IPS DF 4.7 (cell line): ENCODE results near the gene CLSTN2.

Experiments used
- DNase-seq: peaks from one replicate; pipeline ENCODE4 v3.0.0-alpha.2; 2013; ENCODE audit warnings: low spot score; ENCODE audit errors: extremely low read depth

Gene CLSTN2

DNA sequence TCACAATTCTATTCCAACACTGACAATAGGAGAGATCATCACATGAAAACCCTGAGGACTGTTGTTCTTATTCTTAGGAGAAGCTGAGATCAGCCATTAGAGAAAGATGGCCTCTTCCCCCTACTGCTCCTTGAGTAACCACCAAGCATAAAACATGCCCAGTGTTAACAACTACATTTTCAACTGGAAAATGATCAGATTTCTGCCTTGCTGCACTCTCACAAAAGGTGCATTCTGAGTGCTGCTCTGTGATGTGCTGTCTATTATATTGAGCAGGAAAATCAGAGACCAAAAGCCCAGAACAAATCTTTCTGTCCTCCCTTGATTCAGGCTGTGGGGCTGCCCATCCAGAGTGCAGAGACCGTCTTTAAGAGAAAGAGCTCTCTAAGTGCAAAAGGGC is 438.2 kb downstream of the CLSTN2 start:
- DNase-seq, result no peak

DNA sequence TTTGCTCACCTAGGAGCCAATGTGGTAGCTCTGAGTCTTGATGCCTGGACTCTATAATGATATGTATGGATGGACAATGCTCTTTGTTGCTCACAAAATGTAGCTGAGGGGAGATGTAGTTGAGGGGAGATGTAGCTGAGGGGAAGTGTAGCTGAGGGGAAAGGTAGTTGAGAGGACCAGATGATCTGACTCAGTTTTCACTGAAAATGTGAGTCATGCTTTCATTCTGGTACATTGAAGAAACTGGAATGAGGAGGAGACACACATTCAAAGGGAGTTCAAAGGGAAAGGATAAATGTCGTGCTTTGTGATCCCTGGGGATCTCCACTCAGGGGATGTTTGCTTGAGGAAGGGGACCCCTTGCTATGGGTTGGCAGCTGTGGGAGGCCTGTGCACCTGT is 440.0 kb downstream of the CLSTN2 start:
- DNase-seq, result no peak

DNA sequence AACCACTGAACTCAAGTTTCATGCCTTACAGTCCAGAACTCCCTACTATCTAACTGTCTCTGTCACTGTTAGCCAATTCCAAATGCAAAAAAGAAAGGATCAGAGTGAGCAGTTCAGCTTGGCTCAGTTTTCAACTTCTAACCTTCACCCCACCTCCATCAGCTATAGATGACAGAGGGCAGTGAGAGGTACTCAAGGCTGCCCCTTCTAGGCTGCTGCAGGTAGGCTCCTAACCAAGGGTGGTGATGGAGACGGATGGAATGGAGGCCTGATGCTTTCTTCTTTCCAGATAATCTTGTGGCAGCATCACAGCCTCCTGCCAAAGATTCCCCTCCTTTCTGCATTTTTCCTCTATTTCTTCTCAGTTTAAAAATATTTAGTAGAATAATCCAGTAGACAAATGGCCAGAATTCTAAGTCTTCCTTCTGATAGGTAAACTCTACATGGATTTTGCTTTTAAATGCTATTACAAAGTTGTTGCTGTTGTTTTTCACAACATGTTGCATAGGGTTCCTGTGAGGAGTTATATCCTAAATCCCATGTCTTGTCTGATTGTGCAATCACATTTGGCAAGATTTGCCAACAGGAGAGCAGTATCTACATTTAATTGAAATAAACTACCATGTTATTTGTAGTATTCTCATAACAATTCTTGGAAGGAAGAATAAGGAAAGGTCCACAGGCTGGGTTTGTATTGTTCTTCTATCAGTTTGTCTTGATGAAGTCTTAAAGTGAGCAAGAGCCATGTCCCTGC is 441.3 kb downstream of the CLSTN2 start:
- no peak for DNase-seq

DNA sequence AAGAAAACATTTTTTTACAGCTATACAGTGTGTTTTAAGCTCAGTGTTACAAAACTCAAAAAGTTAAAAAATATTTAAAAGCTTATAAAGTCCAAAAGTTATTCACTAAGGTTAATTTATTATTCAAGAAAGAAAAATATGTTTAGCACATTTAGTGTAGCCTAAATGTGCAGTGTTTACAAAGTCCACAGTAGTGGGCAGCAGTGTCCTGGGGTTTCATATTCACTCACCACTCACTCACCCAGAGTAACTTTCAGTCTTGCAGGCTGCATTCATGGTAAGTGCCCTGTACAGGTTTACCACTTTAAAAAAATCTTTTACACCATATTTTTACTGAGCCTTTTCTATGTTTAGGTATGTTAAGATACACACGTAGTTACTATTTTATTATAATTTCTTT is 442.7 kb downstream of the CLSTN2 start:
- no peak for DNase-seq

DNA sequence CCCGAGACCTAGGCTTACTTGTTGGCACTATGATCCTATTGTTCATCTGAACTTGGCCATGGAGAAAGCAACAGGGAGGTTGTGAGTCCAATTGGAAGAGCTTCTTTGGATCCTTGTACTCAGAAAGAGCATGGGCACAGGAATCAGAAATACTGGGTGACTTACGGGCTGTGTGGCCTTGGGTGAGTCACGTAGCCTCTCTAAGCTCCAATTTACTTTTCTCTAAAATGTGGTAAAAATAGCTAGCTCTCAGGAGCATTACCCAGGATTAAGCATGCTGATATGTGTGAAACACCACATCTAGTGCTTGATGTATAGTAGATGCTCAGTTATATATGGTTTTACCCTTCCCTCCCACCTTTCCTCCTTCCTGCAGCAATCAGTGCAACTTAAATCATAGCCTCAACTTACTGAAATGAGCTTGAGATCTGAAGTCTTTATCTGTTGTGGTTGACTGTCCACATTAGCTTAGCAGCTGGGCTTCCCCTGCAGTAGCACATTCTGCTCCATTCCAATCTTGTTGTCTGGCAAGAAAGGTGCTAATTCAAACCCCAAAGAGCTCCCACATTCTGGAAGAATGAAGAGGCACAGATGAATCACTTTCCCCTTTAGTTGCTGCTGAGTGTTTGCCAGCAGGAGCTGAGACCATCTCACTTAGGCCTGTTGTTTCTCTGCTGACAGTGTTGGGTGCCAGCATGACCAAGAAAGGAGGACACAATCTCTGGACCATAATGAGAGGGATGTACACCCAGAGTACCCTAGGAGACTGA is 443.8 kb downstream of the CLSTN2 start:
- DNase-seq, result no peak

DNA sequence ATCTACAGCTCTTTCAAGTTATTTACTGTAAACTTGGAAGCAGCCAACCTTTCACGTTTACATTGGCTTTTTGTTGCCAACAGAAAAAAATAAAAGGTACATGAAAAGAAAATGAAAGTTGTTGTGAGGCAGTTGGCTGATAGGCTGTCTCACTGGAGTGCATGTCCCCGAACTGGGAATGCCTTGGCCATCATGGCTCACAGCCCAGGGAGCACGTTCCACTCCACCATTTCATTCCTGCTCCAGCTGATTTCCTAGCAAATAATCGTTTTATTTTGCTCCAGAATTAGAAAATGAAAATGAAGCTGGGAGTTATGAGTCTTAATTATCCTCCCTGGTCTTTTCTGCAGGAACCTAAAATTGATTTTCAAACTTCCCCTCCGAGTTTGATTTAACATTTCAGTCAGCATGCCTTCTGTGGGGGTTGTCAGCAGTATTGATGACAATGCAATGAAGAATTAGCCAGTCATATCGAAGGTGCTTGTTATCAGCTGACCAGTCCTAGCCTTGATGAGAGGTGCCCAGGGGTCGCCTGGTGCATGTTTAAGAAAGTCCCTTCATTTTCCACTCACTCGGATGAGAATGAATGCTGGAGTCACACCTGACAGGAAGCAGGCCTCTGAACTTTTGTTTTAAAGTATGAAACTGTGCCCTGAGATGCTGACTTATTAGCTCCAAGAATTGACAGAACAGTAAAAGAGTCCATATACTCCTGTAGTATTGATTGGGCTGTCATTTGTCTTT is 449.2 kb downstream of the CLSTN2 start:
- DNase-seq, result no peak

DNA sequence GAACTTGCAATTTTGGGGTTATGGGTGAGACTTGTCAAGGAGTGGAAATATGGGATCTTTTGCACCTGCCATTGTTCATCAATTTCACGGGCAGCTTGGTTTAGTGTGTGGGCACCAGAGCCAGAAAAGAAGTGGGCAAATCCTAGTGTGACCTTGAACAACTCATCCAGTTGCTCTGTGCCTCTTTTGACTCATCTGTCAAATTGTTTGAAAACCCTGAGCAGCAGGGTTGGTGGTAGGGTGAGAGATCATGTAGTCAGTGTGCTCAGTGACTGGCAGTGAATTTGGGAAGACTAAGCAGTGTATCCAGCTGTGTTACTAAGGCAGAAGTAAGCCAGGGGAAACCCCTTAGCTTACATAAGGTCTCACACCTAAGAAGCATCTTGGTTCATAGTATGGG is 449.9 kb downstream of the CLSTN2 start:
- no peak for DNase-seq

DNA sequence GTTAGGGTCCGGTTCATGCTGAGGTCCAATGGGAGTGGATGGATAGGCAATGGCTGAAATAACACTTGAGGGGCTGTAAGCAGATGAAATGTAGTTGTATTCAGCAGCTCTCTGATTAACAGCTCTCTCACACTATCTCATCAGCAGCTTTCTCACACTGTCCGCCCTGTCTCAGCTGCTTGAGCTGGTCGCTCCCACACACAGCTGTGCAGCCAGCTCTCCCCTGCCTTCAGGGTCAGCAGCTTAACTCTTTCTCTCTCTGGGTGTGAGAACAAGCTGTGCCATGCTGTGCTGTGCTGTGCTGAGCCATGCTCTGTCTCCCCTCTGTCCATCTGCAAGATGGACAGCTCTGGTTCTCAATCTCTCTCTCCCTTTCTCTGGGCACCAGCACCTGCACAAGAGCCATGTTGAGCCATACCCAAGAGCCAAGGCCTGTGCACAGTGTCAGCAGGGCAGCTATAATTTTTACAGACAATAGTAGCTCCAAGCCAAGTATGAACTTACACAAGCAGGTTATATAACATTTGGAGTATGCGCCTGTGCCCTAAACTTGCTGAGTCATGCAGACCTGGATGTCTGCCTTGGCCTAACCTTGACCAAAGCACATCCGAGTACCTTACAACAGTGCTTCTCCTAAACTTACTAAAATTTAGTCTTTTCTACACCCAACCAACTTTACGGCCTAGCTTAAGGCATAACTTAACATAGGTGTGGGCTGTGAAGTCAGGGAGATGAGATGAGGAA is 451.5 kb downstream of the CLSTN2 start:
- DNase-seq, result no peak

DNA sequence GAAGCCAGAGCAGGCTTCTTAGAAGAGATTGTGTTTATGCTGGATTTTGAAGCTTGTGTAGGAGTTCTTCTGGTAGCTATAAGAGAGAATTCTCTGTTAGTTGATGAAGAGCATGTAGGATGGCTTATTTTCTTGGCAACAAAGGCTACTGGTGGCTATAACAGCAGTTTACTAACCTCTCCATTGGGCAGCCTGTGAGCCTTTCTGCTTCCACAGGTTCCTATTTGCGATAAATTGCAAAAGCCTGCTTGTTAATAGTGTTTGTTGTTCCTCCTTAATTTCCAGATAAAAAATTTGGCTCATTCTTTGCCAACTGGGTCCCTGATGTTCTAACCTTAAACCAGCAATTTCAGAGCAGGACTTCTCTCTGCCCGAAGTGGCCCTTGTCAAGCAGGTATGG is 452.3 kb downstream of the CLSTN2 start:
- no peak for DNase-seq

DNA sequence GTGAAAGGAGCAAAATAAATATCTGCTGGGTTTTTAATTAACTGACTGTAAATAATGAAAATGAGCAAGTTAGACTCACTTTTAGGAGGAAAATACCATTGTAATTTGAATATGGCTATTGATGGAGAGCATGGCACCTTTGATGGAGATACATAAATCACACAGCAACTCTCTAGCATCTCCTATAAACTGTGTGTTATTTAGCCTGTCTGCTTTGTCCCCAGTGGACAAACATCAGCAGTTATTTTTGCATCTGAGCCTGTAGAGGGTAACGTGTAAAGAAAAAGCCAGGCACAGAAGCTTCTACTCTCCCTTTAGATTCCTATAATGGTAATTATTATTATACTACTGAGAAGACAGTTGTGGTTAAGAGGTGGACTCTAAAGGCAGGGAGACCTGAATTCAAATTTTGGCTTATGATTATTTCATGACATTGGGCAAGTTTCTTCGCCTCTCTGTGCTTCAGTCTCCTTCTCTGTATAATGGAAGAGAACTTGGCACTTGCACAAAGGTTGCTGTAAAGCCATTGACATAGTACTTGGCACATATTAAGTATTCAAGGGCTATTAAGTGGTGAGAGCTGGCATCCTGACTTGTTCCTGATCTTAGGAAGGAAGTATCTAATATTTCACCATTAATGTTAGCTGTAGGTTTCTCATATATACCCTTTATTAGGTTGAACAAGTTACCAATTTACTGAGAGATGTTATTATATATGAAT is 453.4 kb downstream of the CLSTN2 start:
- DNase-seq, result no peak

DNA sequence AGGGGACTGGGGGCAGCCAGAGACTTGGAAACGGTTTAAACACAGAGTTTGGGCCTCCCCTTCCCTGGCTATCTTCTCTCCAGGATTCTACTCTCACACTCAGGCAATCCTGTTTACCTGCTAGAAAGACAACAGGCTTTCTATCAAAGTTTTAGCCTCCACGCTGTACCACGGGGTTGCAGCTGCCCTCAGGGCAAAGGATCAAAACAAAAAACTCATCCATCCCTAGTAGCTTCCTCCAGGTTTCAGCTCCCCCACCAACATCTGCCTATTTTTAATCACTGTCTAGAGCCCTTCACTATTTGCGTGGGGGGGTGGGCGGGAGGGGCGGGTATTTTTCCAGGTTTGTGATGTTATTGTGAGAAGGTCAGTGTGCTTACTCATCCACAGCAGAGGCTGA is 456.1 kb downstream of the CLSTN2 start:
- no peak for DNase-seq

DNA sequence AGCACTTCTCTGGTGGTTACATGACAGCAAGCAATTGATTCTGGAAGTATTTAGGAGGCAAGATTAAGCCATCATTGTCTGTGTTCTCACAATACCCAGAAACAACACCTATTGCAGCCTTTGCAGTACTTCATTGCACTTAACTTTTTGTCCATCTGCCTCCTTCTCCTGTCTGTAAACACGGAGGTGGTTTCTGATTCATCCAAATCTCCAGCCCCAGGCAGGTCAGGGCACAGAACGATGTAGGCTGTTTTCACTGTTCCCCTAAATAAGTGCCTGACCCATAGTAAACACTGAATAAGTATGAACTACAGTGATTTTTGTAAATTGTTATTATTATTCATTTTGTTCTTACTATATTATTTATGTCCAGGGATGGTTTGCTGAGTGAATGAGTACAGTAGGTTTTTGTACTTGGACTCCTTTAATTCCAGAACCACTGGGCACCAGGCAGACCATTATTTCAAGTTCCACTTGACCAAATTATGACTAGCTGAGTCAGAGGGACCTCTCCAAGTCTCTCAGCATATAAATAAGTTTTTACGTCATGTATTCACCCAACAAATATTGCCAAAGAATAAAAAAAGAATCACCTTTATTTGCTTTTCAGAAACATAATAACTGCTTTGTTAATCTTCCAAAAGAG is 459.6 kb downstream of the CLSTN2 start:
- no peak for DNase-seq

DNA sequence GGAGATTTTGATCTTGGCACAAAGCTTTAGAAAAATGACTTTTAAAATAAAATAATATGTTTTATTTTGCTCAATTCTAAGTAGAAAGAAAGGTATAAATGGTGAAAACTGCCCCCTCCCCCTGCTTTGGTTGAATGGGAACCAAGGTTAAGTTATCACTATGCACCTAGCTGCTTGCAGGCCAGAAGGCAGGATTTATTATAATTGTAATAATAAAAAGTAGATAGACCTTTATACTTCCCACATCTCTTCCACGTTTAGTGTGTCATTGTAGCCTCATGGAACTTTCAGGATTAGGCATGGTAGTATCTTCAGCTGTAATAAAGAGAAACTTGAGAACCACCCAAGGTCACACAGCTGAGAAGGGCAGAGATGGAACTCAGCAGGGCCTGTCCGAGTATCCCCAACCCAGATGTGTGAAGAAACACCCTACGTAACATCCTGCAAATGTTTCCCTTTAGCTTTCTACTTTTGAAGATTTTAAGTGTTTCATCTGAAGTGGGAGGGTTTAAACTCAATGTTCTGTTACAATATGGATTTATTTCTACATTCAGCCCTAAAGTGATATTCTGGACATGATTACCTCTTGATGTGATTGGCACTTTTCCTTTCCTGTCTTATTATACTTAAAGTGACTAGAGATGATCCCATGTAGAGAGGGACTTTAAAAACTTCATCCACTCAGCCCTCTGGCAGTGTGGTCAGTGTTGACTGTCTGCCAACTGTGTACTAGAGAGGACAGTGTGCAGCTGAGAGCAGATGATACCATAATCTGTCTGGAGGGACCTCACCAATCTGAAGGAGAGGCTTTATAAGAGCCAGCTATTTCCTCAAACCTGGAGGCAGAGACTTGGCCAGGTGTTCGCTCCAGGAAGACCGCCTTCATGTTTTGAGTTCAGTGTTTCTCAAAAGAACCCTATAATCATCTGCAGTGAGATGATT is 460.4 kb downstream of the CLSTN2 start:
- no peak for DNase-seq

DNA sequence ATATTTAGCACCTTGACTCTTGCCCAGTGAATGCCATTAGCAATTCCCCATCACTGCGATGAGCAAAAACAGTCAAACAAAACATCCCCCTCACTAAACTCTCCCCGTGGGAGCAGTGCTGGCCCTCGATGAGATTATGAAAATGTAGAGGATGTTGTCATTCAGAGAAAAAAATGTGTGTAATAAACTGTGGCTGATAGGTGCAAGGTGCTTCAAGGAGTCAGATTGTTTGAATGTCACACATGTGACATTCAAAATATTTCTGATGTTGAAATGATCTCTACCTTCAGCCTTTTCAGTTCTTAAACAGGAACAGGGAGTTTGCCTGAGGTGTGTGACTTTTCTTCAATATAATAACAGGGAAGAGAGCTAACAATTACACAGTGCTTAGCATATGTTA is 461.1 kb downstream of the CLSTN2 start:
- no peak for DNase-seq

DNA sequence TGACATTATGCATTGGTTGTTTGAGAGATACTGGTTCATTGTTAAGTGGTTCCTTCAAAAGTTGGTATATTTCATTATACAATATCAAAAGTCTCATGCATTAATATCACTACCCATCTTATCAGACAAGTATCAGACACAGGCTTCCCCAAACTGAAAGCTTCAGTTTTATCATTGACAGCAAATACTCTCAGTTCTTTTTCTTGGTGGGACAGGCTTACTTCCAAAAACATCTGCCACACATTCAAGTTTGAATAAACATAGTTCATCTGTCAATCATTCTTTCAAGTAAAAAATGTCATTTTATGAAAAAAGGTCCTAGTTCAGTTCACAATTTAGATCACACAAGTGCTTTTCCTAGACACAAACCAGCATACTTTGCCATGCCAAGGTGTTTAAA is 462.9 kb downstream of the CLSTN2 start:
- no peak for DNase-seq

DNA sequence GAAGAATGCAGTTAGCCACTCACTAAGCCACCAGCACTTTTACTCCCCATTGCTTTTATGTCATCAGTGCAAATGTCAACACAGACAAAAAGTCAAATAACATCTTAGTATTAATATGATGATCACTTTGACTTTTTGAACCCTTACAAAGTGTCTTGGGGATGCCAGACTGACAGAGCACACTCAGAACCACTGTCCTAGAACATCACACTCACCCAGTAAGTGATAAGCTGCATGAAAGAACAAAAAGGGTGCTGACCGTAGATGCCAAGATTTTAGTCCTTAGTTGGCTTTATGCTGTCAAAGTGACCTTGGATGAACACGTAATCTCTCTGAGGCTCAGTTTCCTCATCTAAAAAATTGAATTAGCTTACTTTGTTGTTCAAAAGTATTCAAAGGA is 463.4 kb downstream of the CLSTN2 start:
- no peak for DNase-seq

DNA sequence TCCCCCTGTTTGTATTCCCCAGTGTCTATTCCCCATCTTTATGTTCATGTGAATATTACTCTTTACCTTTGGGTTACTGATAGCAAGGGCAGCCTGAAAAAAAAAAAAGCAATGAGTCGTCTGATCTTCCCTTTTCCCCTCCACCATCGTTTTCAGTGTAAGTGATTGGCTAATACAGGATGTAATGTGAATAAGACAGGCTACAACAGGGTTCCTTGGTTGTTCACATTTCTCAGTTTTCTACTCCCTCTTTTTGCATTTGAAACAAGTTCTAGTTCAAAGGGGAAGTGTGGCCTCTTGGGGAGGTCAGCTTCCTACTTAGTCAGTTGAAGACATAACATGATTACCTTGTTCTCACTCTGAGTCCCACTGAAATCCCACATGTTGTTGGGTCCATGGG is 464.9 kb downstream of the CLSTN2 start:
- DNase-seq, result no peak

DNA sequence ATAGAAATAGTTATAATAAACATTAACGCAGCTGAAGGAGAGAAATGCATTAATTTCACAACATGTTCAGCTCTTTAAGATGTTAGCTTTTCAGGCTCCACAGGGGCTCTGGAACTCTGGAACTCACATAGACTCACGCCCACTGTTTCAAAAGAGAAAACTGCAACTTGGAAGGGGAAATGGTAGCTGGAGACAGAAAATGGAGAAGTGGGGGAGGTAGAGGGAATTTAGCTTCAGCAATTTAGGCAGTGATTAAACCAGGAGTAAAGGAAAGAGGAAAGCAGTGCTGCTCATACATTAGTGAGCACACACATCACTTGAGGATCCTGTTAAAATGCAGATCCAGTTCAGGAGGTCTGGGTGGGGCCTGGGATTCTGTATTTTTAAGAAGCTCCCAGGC is 468.1 kb downstream of the CLSTN2 start:
- no peak for DNase-seq

DNA sequence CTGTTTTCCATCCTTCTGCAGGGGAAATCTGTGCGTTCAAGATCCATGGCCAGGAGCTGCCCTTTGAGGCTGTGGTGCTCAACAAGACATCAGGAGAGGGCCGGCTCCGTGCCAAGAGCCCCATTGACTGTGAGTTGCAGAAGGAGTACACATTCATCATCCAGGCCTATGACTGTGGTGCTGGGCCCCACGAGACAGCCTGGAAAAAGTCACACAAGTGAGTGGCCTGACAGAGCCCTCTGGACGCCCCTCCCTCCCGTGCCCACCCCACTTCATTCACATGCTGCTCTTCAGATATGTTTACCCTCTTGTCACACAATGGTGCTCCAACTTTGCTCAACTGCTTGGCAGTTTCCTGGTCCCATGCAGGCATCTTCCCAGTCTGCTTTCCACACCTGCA is 468.6 kb downstream of the CLSTN2 start:
- DNase-seq, result no peak
